SU-DHL-6 (cell line): ENCODE measurements around the gene LTBP1.

ENCODE experiments used
- EZH2phosphoT487 ChIP-seq: fragments of 200-600 bp; sonication (generic), shearing (Covaris generic); conservative IDR thresholded peaks from 2 replicates; pipeline ENCODE4 v1.6.1; 2018; ENCODE audit warnings: mild to moderate bottlenecking, antibody characterized with exemption, low read length, moderate library complexity, mixed read lengths
- TF ChIP-seq, protein P1 (sequence below): fragments of 200-600 bp; sonication (generic); IDR thresholded peaks from one replicate; pipeline ENCODE4 v1.5.1; 2017; ENCODE audit warnings: antibody characterized with exemption, mild to moderate bottlenecking, low read length, moderate library complexity; ENCODE audit not compliant: insufficient read depth, poor library complexity, severe bottlenecking

- TF ChIP-seq, protein P1, sequence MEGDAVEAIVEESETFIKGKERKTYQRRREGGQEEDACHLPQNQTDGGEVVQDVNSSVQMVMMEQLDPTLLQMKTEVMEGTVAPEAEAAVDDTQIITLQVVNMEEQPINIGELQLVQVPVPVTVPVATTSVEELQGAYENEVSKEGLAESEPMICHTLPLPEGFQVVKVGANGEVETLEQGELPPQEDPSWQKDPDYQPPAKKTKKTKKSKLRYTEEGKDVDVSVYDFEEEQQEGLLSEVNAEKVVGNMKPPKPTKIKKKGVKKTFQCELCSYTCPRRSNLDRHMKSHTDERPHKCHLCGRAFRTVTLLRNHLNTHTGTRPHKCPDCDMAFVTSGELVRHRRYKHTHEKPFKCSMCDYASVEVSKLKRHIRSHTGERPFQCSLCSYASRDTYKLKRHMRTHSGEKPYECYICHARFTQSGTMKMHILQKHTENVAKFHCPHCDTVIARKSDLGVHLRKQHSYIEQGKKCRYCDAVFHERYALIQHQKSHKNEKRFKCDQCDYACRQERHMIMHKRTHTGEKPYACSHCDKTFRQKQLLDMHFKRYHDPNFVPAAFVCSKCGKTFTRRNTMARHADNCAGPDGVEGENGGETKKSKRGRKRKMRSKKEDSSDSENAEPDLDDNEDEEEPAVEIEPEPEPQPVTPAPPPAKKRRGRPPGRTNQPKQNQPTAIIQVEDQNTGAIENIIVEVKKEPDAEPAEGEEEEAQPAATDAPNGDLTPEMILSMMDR, result no peak
- TF ChIP-seq EZH2phosphoT487, result no peak
These were observed 184.4 kb downstream of the LTBP1 start for GRCh38 chr2:33131111-33131510.
